GM18498 (cell line): ENCODE results near the gene TMEM14C.
A peak's percentile ranks its signal among the peaks of the same experiment; 100 is the strongest.
"Not testable (repeated sequence)": the region's sequence is repeated elsewhere in the genome, so short reads cannot be mapped to it uniquely, and the experiment has no call there.

Experiments
- ATAC-seq: cut with Tn5 transposase; IDR thresholded peaks from one replicate; pipeline ENCODE4 v1.9.1; 2021; ENCODE audit warnings: mild to moderate bottlenecking, moderate library complexity; ENCODE audit not compliant: unreplicated experiment

Gene TMEM14C

GRCh38 chr6:10720960-10721849 lies 1.7 kb upstream of the TMEM14C start:
- not testable (repeated sequence) for ATAC-seq

GRCh38 chr6:10721850-10722569 lies 860 bp upstream of the TMEM14C start:
- no peak for ATAC-seq

- no peak for ATAC-seq
Measured at GRCh38 chr6:10722570-10722819, 375 bp upstream of the TMEM14C start.

- ATAC-seq, result no peak
Measured at GRCh38 chr6:10723567-10723881, 654 bp downstream of the TMEM14C start.

- ATAC-seq, result no peak
Measured at GRCh38 chr6:10725044-10725443, 2.2 kb downstream of the TMEM14C start.

- no peak for ATAC-seq
Measured at GRCh38 chr6:10725716-10726115, 2.8 kb downstream of the TMEM14C start.

- ATAC-seq, result no peak
Measured at GRCh38 chr6:10730254-10730653, 7.4 kb downstream of the TMEM14C start.

- no peak for ATAC-seq
Measured at GRCh38 chr6:10733151-10733715, 10.4 kb downstream of the TMEM14C start.

- ATAC-seq, result no peak
Measured at GRCh38 chr6:10733863-10734262, 11.0 kb downstream of the TMEM14C start.

GRCh38 chr6:10736731-10737130 lies 13.9 kb downstream of the TMEM14C start:
- ATAC-seq, result no peak

GRCh38 chr6:10740061-10740460 lies 17.2 kb downstream of the TMEM14C start:
- no peak for ATAC-seq

- ATAC-seq, result not testable (repeated sequence)
Measured at GRCh38 chr6:10741643-10742042, 18.8 kb downstream of the TMEM14C start.

- ATAC-seq, result no peak
Measured at GRCh38 chr6:10742251-10742650, 19.4 kb downstream of the TMEM14C start.

- ATAC-seq, result no peak
Measured at GRCh38 chr6:10743515-10743914, 20.6 kb downstream of the TMEM14C start.

- ATAC-seq, result no peak
Measured at GRCh38 chr6:10745116-10745515, 22.2 kb downstream of the TMEM14C start.

GRCh38 chr6:10746915-10747250 lies 24.0 kb downstream of the TMEM14C start:
- no peak for ATAC-seq

- peak; percentile 98 for ATAC-seq
Measured at GRCh38 chr6:10747251-10747972, 24.5 kb downstream of the TMEM14C start, which contains the start of gene TMEM14B. Gene TMEM14B (plus strand): TSS chr6:10747805. CDS start chr6:10749246, 1,441 bp downstream.

GRCh38 chr6:10749734-10750133 lies 26.9 kb downstream of the TMEM14C start:
- no peak for ATAC-seq

- not testable (repeated sequence) for ATAC-seq
Measured at GRCh38 chr6:10750568-10750967, 27.7 kb downstream of the TMEM14C start.

GRCh38 chr6:10751757-10752156 lies 28.9 kb downstream of the TMEM14C start:
- not testable (repeated sequence) for ATAC-seq

- no peak for ATAC-seq
Measured at GRCh38 chr6:10756085-10756484, 33.2 kb downstream of the TMEM14C start.
